SJSA1 (cell line): ENCODE measurements around the gene NDRG4. TPM values are rescaled to one million over a fixed set of nuclear protein-coding genes. Genes with fewer than 3 reads are reported as not detected.
"Not testable (repeated sequence)": the region's sequence is repeated elsewhere in the genome, so short reads cannot be mapped to it uniquely, and the experiment has no call there.

Experiments used
- DNase-seq, 2 experiments: peaks; one replicate each; pipeline ENCODE4 v3.0.0-alpha.2; 2015 to 2020; ENCODE audit warnings: low spot score in 2 of 2, low read depth in 1 of 2
- H3K27ac ChIP-seq: fragments of 250-450 bp; sonication (Bioruptor Pico); 2 replicates; pipeline ENCODE4 v1.5.1; 2020; ENCODE audit warnings: mild to moderate bottlenecking, moderate library complexity
- H3K27me3 ChIP-seq: fragments of 250-450 bp; sonication (Bioruptor Pico); replicated peaks from 2 replicates; pipeline ENCODE4 v1.5.1; 2020; ENCODE audit warnings: mild to moderate bottlenecking, moderate library complexity
- H3K36me3 ChIP-seq: fragments of 250-450 bp; sonication (Bioruptor Pico); 2 replicates; pipeline ENCODE4 v1.5.1; 2020; ENCODE audit warnings: mild to moderate bottlenecking
- H3K4me1 ChIP-seq: fragments of 250-450 bp; sonication (Bioruptor Pico); replicated peaks from 2 replicates; pipeline ENCODE4 v1.6.1; 2021; ENCODE audit warnings: mild to moderate bottlenecking
- H3K4me3 ChIP-seq: fragments of 250-450 bp; sonication (Bioruptor Pico); 2 replicates; pipeline ENCODE4 v1.5.1; 2020; ENCODE audit warnings: mild to moderate bottlenecking
- H3K9me3 ChIP-seq: fragments of 250-450 bp; sonication (Bioruptor Pico); replicated peaks from 2 replicates; pipeline ENCODE4 v1.5.1; 2020; ENCODE audit warnings: mild to moderate bottlenecking
- total RNA-seq: library from RNA; depleted of rRNA; stranded (reverse); fragments of >200 nt; shearing (Covaris generic); gene quantifications from 2 replicates; pipeline ENCODE4 v1.2.3, GENCODE V29; 2014

Gene NDRG4
- total RNA-seq, 1 experiment from 2014 or later, result 6.9 TPM

GRCh38 chr16:58475091-58475619, 24.8 kb upstream of the NDRG4 start:
- Histone ChIP-seq H3K27ac (no peak overlapping the region), H3K36me3 (no peaks in the 10 kb centered on the region), H3K4me3 (no peak overlapping the region), H3K9me3 (no peaks in the 10 kb centered on the region), H3K4me1 (no peaks in the 10 kb centered on the region), H3K27me3 (peaks cover 12% of the 10 kb centered on the region)
- no peak for DNase-seq

DNA sequence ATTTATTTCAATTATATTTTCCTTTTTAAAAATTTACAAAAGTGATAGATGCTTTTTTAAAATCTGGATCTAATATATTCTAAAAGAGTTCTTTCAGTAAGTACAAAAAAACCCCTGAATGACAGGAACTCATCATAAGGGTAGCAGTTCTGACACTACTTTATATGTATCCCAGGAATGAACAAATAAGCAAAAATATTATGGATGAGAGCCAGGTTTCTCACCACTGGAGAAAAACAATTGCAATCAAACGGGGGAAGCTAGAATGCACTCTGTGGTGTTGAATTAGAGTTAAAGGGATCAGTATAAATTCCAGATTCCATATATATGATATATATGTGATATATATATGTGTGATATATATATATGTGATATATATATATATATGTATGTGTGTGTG, 23.2 kb upstream of the NDRG4 start:
- Histone ChIP-seq H3K4me3 (no peak overlapping the region), H3K9me3 (no peaks in the 10 kb centered on the region), H3K4me1 (no peaks in the 10 kb centered on the region), H3K27ac (no peak overlapping the region), H3K36me3 (no peaks in the 10 kb centered on the region), H3K27me3 (peaks cover 10% of the 10 kb centered on the region)
- DNase-seq, result no peak

DNA sequence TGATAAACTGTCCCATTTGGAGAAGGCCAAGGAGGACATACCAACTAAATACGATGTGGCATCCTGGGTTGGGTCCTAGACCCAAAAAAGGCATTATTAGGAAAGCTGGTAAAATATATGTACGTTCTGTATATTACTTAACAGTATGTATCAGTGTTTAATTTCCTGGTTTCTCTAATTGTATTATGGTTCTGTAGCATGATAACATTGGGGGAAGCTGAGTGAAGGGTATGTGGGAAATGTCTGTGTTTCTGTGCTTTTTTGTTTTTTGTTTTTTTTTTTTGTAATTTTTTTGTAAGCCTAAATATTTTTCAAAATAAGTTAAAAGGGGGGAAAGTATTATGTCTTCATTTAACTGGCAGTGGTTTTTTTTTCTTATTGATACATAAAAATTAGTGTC, 21.5 kb upstream of the NDRG4 start:
- DNase-seq, result no peak
- H3K36me3 ChIP-seq, result no peaks in the 10 kb centered on the region
- H3K27me3 ChIP-seq, result peaks cover 9% of the 10 kb centered on the region
- H3K27ac ChIP-seq, result no peak overlapping the region
- H3K9me3 ChIP-seq, result no peaks in the 10 kb centered on the region
- H3K4me3 ChIP-seq, result no peak overlapping the region
- H3K4me1 ChIP-seq, result no peaks in the 10 kb centered on the region

DNA sequence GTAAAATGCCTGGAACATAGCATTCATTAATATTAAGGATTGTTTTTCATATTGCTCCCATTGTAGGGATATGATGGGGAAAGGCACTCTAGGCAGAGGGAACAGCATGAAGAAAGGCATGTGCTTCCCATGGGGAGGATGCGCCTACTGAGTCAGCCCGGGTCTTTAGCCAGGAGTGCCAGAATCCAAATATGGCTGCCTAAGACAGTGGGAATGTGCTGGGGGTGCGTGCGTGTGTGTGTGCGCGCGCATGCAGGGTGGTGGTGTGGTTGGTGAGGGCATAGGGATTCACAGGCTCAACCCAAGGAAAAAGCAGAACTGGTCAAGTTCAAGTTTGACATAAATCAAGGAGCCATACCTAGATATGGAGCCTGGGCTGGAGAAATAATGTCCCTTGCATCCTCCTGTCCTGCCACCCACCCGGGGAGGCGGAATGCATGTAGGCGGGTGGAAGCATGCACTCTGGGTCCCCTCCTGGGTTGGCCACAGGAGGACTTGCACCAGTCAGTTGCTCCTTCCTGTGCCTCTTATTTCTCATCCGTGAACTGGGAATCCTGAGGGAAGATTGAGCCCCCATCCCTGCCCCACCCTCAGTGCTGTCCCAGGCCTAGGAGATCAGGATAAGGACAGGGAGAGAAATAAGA, 18.6 kb upstream of the NDRG4 start:
- Histone ChIP-seq H3K27ac (no peak overlapping the region), H3K4me1 (no peaks in the 10 kb centered on the region), H3K9me3 (no peaks in the 10 kb centered on the region), H3K36me3 (no peaks in the 10 kb centered on the region), H3K27me3 (no peaks in the 10 kb centered on the region; the same call in 1 of the 2 replicates), H3K4me3 (no peak overlapping the region)
- no peak for DNase-seq

DNA sequence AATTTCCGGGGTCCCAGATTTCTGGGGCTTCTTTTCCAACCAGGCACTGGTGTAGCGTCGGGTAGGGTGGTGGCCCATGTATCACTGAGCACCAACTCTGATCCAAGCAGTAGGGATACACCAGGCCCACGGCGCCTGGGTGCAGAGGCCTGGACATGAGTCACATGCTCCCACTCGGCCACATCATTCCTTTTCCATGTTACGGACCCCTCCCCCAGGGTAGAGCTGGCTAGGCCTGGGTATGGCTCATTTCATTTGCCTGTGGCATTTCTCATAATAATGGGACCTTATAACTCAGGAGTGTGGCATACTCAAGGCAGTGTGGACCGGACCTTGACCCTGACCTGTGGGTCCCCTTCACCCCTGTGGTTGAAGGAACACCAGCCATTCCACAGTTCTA, 18.0 kb upstream of the NDRG4 start:
- Histone ChIP-seq H3K27ac (no peak overlapping the region), H3K4me1 (no peaks in the 10 kb centered on the region), H3K36me3 (no peaks in the 10 kb centered on the region), H3K27me3 (no peaks in the 10 kb centered on the region; the same call in 1 of the 2 replicates), H3K9me3 (no peaks in the 10 kb centered on the region), H3K4me3 (no peak overlapping the region)
- no peak for DNase-seq

DNA sequence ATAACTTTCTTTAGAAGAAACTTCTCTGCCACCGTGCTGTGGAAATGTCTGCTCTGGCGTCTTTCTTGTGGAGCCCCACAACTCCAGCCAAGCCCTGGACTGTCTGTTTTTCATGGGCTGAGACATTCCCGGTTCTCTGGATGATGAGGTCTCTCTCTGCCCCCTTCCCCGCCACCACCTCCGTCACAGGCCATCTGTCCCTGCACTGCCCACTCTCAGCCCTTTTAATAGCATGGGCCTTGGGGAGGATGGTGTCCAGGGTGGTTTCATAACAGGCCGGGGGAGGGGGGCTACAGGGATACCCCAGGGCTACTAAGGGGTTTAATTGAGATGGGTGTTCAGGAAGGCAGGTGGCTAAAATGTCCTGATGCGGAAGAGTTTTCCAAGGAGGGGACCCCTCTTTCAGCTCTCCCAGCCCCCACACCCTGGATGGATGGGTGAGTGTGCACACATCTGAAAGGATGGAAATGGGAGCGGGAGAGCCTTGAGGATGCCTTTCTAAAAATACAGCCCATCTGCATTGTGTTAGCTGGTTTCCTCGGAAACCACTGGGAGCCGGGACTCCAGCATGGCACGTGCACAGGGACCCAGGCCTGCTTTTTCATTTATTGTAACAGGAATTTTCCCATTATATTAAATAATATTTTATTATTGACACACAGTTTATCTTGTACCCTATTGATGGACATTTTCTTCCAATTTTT, 14.6 kb upstream of the NDRG4 start:
- peaks cover 7% of the 10 kb centered on the region for H3K4me1 ChIP-seq
- no peak for DNase-seq
- H3K4me3 ChIP-seq, result no peak overlapping the region
- no peak overlapping the region for H3K27ac ChIP-seq
- H3K27me3 ChIP-seq, result no peaks in the 10 kb centered on the region
- H3K9me3 ChIP-seq, result no peaks in the 10 kb centered on the region
- H3K36me3 ChIP-seq, result no peaks in the 10 kb centered on the region

GRCh38 chr16:58487566-58488351, 12.2 kb upstream of the NDRG4 start:
- Histone ChIP-seq H3K9me3 (no peaks in the 10 kb centered on the region), H3K27me3 (no peaks in the 10 kb centered on the region), H3K27ac (no peak overlapping the region), H3K36me3 (no peaks in the 10 kb centered on the region), H3K4me3 (no peak overlapping the region), H3K4me1 (peaks cover 7% of the 10 kb centered on the region)
- peak; percentile 50 to 85 for DNase-seq

DNA sequence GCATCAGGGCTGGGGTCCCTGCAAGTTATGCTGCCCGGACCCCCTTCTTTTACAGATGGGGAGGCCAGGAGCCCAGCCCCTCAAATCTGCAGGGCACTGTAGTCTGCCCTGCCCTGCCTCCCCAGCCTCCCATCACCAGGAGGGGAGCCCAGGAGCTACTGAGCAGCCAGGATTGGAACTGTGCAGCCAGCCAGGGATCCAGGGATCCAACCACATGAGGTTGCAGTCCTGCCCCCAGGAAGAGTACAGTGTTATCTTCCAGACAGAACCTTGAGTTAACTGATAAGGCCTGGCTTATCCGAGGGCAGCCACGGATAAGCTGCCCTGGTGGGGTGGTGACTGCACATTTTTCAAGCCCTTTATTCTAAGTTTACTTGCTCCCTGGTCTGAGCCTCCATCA, 11.4 kb upstream of the NDRG4 start:
- H3K4me1 ChIP-seq, result peaks cover 7% of the 10 kb centered on the region
- H3K27ac ChIP-seq, result no peak overlapping the region
- no peak for DNase-seq

DNA sequence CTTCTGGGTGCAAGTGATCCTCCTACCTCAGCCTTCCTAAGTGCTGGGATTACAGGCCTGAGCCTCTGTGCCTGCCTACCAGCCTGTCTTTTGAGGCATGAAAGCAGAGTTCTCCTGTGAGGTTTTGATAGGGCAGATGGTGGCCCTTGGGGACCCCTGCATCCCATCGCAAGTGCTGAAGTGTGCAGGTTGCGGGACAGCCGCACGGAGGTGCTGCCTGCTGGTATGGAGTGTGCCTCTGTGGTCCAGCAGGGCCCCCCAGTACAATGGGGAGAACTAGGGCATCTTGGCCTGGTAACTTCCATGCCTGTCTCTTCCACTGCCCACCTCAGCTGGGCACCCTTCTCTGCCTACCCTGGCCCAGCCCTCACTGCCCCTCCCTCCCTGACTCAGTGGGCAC, 9.9 kb upstream of the NDRG4 start:
- DNase-seq, result no peak
- H3K27ac ChIP-seq, result no peak overlapping the region
- H3K36me3 ChIP-seq, result no peaks in the 10 kb centered on the region
- H3K9me3 ChIP-seq, result no peaks in the 10 kb centered on the region
- no peak overlapping the region for H3K4me3 ChIP-seq
- H3K27me3 ChIP-seq, result no peaks in the 10 kb centered on the region
- H3K4me1 ChIP-seq, result peaks cover 7% of the 10 kb centered on the region

More for the DNA sequence above, 11.4 kb upstream of the NDRG4 start:
- H3K9me3 ChIP-seq, result no peaks in the 10 kb centered on the region
- no peak overlapping the region for H3K4me3 ChIP-seq
- no peaks in the 10 kb centered on the region for H3K27me3 ChIP-seq
- no peaks in the 10 kb centered on the region for H3K36me3 ChIP-seq

GRCh38 chr16:58490539-58490938, 9.4 kb upstream of the NDRG4 start:
- peaks cover 11% of the 10 kb centered on the region for H3K4me1 ChIP-seq
- not testable (repeated sequence) for DNase-seq, H3K27me3 ChIP-seq, H3K36me3 ChIP-seq, H3K9me3 ChIP-seq, H3K27ac ChIP-seq, H3K4me3 ChIP-seq

- H3K9me3 ChIP-seq, result no peaks in the 10 kb centered on the region
- no peak overlapping the region for H3K4me3 ChIP-seq
- peaks cover 12% of the 10 kb centered on the region for H3K4me1 ChIP-seq
- DNase-seq, result no peak
- H3K36me3 ChIP-seq, result no peaks in the 10 kb centered on the region
- no peak overlapping the region for H3K27ac ChIP-seq
- H3K27me3 ChIP-seq, result no peaks in the 10 kb centered on the region
Observed at GRCh38 chr16:58492066-58492465, 7.9 kb upstream of the NDRG4 start.

DNA sequence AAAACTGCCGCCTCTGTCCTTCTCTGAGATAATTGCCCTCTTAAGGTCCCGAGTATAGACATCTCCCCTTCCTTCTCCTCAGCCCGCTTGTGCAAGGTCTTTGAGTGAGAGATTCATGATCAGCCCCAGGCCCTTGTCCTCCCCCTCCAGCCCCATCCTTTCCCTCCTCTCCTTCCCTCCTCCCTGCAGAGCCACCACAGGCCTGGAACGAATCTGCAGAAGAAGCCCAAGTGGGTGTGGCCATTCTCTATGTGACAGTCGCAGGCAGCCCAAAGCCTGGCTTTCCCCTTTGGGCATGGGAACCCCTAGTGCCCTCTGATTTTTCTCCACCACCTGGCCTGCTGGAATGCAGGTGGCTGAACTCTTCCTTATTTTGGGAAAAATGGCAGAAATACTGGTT, 7.2 kb upstream of the NDRG4 start:
- Histone ChIP-seq H3K4me1 (peaks cover 8% of the 10 kb centered on the region), H3K27me3 (no peaks in the 10 kb centered on the region), H3K27ac (no peak overlapping the region), H3K36me3 (no peaks in the 10 kb centered on the region), H3K9me3 (no peaks in the 10 kb centered on the region), H3K4me3 (no peak overlapping the region)
- no peak for DNase-seq

- no peak overlapping the region for H3K27ac ChIP-seq
- H3K9me3 ChIP-seq, result no peaks in the 10 kb centered on the region
- DNase-seq, result no peak
- peaks cover 5% of the 10 kb centered on the region for H3K4me1 ChIP-seq
- no peaks in the 10 kb centered on the region for H3K36me3 ChIP-seq
- no peaks in the 10 kb centered on the region for H3K27me3 ChIP-seq
- no peak overlapping the region for H3K4me3 ChIP-seq
Observed at GRCh38 chr16:58493756-58494431, 6.0 kb upstream of the NDRG4 start.
